Astrocyte of the spinal cord (primary cell): ENCODE results near the gene AIFM2.
"Not testable (repeated sequence)": the region's sequence is repeated elsewhere in the genome, so short reads cannot be mapped to it uniquely, and the experiment has no call there.

ENCODE experiments used
- DNase-seq: peaks from one replicate; pipeline ENCODE4 v3.0.0; 2011; ENCODE audit warnings: low read depth, low spot score
- H3K4me3 ChIP-seq: 2 replicates; pipeline ENCODE4 v1.5.1; 2011; ENCODE audit warnings: low read depth, mild to moderate bottlenecking, low read length, moderate library complexity
- CTCF ChIP-seq: IDR thresholded peaks from 2 replicates; pipeline ENCODE4 v1.5.1; 2012; ENCODE audit warnings: low read depth, mild to moderate bottlenecking, low read length, inconsistent platforms
- in situ Hi-C: cut with HindIII; loops from 2 replicates; pipeline ENCODE4 v1.10.0; 2017; ENCODE audit warnings: low sequenced_read_pairs

AIFM2 gene

GRCh38 chr10:70132098-70133029 lies at the start of gene AIFM2:
AIFM2 (minus strand) TSS chr10:70132825; CDS start chr10:70124084, 8,741 bp downstream.
- peak; percentile 63 for DNase-seq

GRCh38 chr10:70179209-70179608 lies 46.6 kb upstream of the AIFM2 start:
- H3K4me3 ChIP-seq, in situ Hi-C loops, DNase-seq: not testable (repeated sequence)

More at GRCh38 chr10:70132098-70133029, at the start of gene AIFM2:
- H3K4me3 ChIP-seq = peak within 1 kb of the TSS; percentile 55
- in situ Hi-C loops = no loop called here
- TF ChIP-seq CTCF = no peak

DNA sequence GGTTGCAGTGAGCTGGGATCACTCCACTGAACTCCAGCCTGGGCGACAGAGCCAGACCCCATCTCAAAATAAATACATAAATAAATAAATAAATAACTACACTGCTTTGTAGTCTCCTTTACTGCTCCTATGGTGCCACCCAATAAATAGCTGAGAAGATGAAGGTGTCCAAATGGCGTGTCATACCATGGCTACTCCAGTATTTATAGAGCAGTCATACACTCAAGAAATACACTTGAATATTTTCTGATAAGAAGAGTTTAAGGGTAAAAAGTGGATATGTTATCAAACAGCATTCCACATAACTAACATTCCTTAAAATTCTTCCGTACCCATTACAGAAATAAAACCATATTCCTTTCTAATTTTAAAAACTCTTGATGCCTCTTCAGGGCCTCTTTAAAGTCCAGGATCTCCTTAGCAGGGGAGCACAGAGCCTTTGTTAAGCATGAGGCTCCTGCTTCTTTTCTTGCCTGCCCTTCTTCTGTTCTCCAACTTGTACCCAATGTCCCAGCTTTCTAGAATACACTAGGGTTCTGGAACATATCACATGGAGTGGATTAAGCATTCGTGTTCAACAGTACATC lies 45.6 kb upstream of the AIFM2 start:
- TF ChIP-seq CTCF = no peak
- DNase-seq = no peak
- in situ Hi-C loops = no loop called here
- H3K4me3 ChIP-seq = no peak overlapping the region

DNA sequence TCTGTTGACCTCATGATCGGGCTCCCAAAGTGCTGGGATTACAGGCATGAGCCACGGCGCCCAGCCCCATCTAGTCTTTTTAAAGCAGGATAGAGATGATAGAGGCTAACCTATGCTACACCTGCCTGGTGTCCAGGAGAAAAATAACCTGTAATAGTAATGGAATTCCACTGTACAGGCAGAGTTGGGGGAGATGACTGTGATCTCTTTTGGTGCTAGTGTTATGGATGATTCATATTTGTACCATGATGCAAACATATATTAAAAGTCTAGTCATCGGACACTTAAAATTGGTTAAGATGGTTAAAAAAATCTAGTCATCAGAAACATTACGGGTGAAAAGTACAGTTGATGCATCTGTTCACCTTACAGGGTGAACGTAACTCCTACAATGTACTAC lies 43.8 kb upstream of the AIFM2 start:
- H3K4me3 ChIP-seq = no peak overlapping the region
- in situ Hi-C loops = no loop called here
- no peak for DNase-seq
- TF ChIP-seq CTCF = no peak

DNA sequence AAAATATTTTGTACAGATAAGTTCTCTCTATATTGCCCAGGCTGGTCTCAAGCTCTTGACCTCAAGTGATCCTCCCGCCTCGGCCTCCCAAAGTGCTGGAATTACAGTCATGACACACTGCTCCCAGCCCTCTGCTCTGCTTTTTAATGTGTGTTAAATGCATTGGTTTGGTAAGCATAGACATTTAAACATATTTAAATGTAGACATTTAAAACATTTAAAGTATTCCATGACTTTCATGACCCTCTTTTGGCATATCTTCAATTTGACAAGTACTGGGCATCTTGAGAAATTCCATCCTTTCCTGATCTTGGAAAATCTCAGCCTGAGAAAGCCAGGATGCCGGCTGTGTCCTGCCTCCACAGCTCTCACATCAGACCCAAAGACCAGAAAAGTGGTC lies 42.9 kb upstream of the AIFM2 start:
- no peak overlapping the region for H3K4me3 ChIP-seq
- in situ Hi-C loops = no loop called here
- TF ChIP-seq CTCF = no peak
- DNase-seq = no peak

DNA sequence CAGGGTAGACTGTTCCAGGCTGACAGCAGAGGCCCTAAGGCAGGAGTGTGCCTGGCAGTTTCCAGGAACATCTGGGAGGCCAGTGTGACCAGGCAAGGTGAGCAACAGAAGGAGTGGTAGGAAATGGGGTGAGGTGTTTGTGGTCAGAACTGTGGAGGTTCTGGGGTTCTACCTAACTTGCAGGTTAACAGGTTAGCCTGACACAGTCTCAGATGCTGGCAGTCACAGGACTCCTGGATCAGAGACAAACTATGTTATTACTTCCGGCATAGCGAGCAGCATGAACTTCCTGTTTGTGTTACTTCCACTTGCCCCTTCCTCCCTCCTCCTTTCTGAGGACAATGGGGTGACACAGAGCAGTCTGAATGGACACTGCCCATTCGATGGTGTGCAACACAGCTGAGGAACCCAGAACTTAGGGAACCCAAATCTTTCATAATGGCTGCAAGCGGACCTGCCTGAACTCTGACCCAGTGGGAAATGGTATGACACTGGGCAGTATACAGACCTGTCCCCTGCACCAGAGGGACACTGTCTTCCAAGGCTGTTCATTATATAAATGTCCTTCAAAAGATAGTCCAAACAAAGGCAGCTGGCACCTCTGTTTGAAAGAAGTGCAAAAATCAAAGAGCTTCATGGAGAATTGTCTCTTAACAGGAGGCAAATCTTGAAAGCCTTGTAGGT lies 41.6 kb upstream of the AIFM2 start:
- no peak for TF ChIP-seq CTCF
- in situ Hi-C loops = no loop called here
- DNase-seq = no peak
- H3K4me3 ChIP-seq = no peak overlapping the region
